B cell (primary cell): ENCODE results near the gene FUCA2. TPM values are rescaled to one million over a fixed set of nuclear protein-coding genes. Genes with fewer than 3 reads are reported as not detected.

Source experiments
- ATAC-seq: fragments of 200-7000 bp; cut with Tn5 transposase; one replicate; pipeline ENCODE4 v1.10.0; 2021; ENCODE audit warnings: low read depth, mild to moderate bottlenecking, moderate number of reproducible peaks, moderate library complexity
- CTCF ChIA-PET: fragments of 350-600 bp; sonication (Branson Sonifier 250); formaldehyde crosslinking; loops from one replicate; lab custom pipeline; 2021; ENCODE audit warnings: antibody characterized with exemption, inconsistent platforms; lab: Charles Lee
- POLR2A ChIA-PET: fragments of 350-600 bp; sonication (Branson Sonifier 250); formaldehyde crosslinking; loops from one replicate; lab custom pipeline; 2021; ENCODE audit warnings: antibody characterized with exemption; lab: Charles Lee
- DNase-seq: peaks from one replicate; pipeline ENCODE4 v3.0.0; 2013
- H2AFZ ChIP-seq: 2 replicates; pipeline ENCODE4 v1.6.1; 2012; ENCODE audit warnings: mild to moderate bottlenecking, low read depth, low read length; ENCODE audit not compliant: insufficient read depth, poor library complexity, severe bottlenecking
- H3K27ac ChIP-seq, 2 donors: 1 replicate in 1 of 2; 2 replicates in 1 of 2; pipeline ENCODE4 v1.5.1; 2012 to 2013; ENCODE audit warnings: low read length in 2 of 2, mild to moderate bottlenecking in 2 of 2, moderate library complexity in 1 of 2
- H3K27me3 ChIP-seq, 4 experiments: fragments of 200-600 bp in 1 of 4; sonication (generic) in 1 of 4; replicated peaks in 1 of 4; 1 replicate in 2 of 4; 2 replicates in 2 of 4; pipeline versions ENCODE4 v1.6.1 to v1.7.0; 2013 to 2016; ENCODE audit warnings: low read length in 3 of 4, mild to moderate bottlenecking in 2 of 4, mixed read lengths in 1 of 4, moderate library complexity in 1 of 4; ENCODE audit not compliant: insufficient read depth in 4 of 4, control insufficient read depth in 3 of 4; ENCODE audit errors: control extremely low read depth in 1 of 4
- H3K36me3 ChIP-seq, 2 experiments: replicated peaks in 1 of 2; 1 replicate in 1 of 2; 2 replicates in 1 of 2; pipeline versions ENCODE4 v1.6.1 to v1.7.1; 2013; ENCODE audit warnings: low read length in 1 of 2; ENCODE audit not compliant: insufficient read depth in 2 of 2, control insufficient read depth in 1 of 2; ENCODE audit errors: control extremely low read depth in 1 of 2, extremely low read depth in 1 of 2
- H3K4me1 ChIP-seq, 2 donors: fragments of 200-600 bp in 1 of 2; sonication (generic) in 1 of 2; 1 replicate in 1 of 2; 2 replicates in 1 of 2; pipeline versions ENCODE4 v1.5.1 to v1.6.1; 2013 to 2017; ENCODE audit warnings: low read length in 2 of 2; ENCODE audit not compliant: control insufficient read depth in 2 of 2, insufficient read depth in 2 of 2
- H3K4me2 ChIP-seq: replicated peaks from 2 replicates; pipeline ENCODE3; 2012; ENCODE audit warnings: mild to moderate bottlenecking, low read depth, low read length; ENCODE audit not compliant: poor library complexity, severe bottlenecking
- H3K4me3 ChIP-seq, 5 experiments: fragments of 200-600 bp in 1 of 5; sonication (generic) in 1 of 5; 1 replicate in 3 of 5; 2 replicates in 2 of 5; pipeline versions ENCODE4 v1.5.1 to v1.7.0; 2011 to 2016; ENCODE audit warnings: low read length in 4 of 5, mild to moderate bottlenecking in 4 of 5, low read depth in 2 of 5, control low read depth in 1 of 5, moderate library complexity in 1 of 5; ENCODE audit not compliant: insufficient read depth in 1 of 5; ENCODE audit errors: control extremely low read depth in 1 of 5, extremely low read depth in 1 of 5
- H3K79me2 ChIP-seq: fragments of 200-600 bp; sonication (generic); one replicate; pipeline ENCODE4 v1.6.0; 2016; ENCODE audit warnings: low read length; ENCODE audit not compliant: control insufficient read depth, insufficient read depth
- H3K9ac ChIP-seq: fragments of 200-600 bp; sonication (generic); 2 replicates; pipeline ENCODE4 v1.6.1; 2017; ENCODE audit warnings: mild to moderate bottlenecking, low read length, moderate library complexity
- H3K9me3 ChIP-seq, 3 donors: one replicate each; pipeline versions ENCODE4 v1.6.1 to v1.7.1; 2013; ENCODE audit warnings: low read length in 2 of 3; ENCODE audit not compliant: control insufficient read depth in 2 of 3, insufficient read depth in 1 of 3; ENCODE audit errors: control extremely low read depth in 1 of 3
- H4K20me1 ChIP-seq: 2 replicates; pipeline ENCODE4 v1.6.0; 2012; ENCODE audit warnings: mild to moderate bottlenecking, low read length; ENCODE audit not compliant: insufficient read depth, control insufficient read depth, poor library complexity, severe bottlenecking
- H3K27ac Mint-ChIP-seq: one replicate; pipeline ENCODE4 v1.8.0; 2021; ENCODE audit warnings: mixed read lengths
- H3K27me3 Mint-ChIP-seq: one replicate; pipeline ENCODE4 v1.8.0; 2021; ENCODE audit warnings: mixed read lengths
- H3K4me1 Mint-ChIP-seq: one replicate; pipeline ENCODE4 v1.8.0; 2021; ENCODE audit warnings: mixed read lengths
- H3K4me3 Mint-ChIP-seq: one replicate; pipeline ENCODE4 v1.8.0; 2021; ENCODE audit warnings: mixed read lengths
- H3K9me3 Mint-ChIP-seq: one replicate; pipeline ENCODE4 v1.8.0; 2022; ENCODE audit warnings: mixed read lengths; ENCODE audit not compliant: insufficient read depth
- EZH2 ChIP-seq: IDR thresholded peaks from 2 replicates; pipeline ENCODE4 v1.6.1; 2012; ENCODE audit warnings: borderline replicate concordance, low read depth, mild to moderate bottlenecking, moderate library complexity, low read length; ENCODE audit not compliant: insufficient read depth, poor library complexity, severe bottlenecking
- WGBS: methylation state at CpG from one replicate; pipeline ENCODE4 v1.1.5; 2013; ENCODE audit warnings: missing lambda C conversion rate; ENCODE audit not compliant: insufficient coverage; 5-methylcytosine and 5-hydroxymethylcytosine counted together
- intact Hi-C: fragments of 100-400 bp; cut with micrococcal nuclease; formaldehyde crosslinking; loops from one replicate; pipeline ENCODE4 v1.10.0; 2022
- polyA plus RNA-seq: library from polyadenylated mRNA; depleted of rRNA; stranded (reverse); fragments of >200 nt; gene quantifications from 2 replicates; pipeline ENCODE4 v1.2.3, GENCODE V29; 2012
- total RNA-seq, 2 donors: library from RNA; stranded (reverse); fragments of 120-200 nt in 1 of 2; gene quantifications; 1 replicate in 1 of 2; 2 replicates in 1 of 2; pipeline versions ENCODE4 v1.2.3 to v1.2.4, GENCODE V29; 2013 to 2022
- TF ChIP-seq, protein P1 (sequence below): fragments of 200-600 bp; IDR thresholded peaks from one replicate; pipeline ENCODE4 v1.8.0; 2022; ENCODE audit warnings: antibody characterized with exemption, mild to moderate bottlenecking

Gene FUCA2
- total and polyA plus RNA-seq, 2 donors (not counting 1 experiment from before 2014, with no cell fraction given): 3.6 to 8.3 TPM

DNA sequence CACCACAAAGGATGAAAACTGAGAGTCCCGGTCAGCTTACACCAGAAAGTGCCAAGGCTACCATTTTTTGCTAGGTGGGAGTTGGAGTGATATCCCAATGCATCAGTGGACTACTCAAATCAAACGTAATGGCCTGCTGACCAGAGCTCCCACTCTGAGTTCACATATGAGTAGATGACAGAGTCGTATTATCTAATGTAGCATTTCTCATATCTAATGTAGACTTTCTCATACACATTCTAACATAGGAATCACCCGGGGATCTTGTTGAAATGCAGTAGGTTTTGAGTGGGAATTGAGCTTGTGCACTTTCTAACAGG lies 38.4 kb upstream of the FUCA2 start:
- ChIA-PET POLR2A (no interaction called here), CTCF (no interaction called here)
- Histone ChIP-seq H4K20me1 (no peaks in the 10 kb centered on the region), H2AFZ (no peak overlapping the region), H3K79me2 (peaks cover 8% of the 10 kb centered on the region), H3K4me2 (no peak overlapping the region), H3K9me3 (no peaks in the 10 kb centered on the region), H3K4me1 (no peaks in the 10 kb centered on the region), H3K36me3 (no peaks in the 10 kb centered on the region), H3K4me3 (no peak overlapping the region), H3K9ac (no peak overlapping the region), H3K27me3 (no peaks in the 10 kb centered on the region), H3K27ac (no peak overlapping the region)
- TF ChIP-seq, protein P1, sequence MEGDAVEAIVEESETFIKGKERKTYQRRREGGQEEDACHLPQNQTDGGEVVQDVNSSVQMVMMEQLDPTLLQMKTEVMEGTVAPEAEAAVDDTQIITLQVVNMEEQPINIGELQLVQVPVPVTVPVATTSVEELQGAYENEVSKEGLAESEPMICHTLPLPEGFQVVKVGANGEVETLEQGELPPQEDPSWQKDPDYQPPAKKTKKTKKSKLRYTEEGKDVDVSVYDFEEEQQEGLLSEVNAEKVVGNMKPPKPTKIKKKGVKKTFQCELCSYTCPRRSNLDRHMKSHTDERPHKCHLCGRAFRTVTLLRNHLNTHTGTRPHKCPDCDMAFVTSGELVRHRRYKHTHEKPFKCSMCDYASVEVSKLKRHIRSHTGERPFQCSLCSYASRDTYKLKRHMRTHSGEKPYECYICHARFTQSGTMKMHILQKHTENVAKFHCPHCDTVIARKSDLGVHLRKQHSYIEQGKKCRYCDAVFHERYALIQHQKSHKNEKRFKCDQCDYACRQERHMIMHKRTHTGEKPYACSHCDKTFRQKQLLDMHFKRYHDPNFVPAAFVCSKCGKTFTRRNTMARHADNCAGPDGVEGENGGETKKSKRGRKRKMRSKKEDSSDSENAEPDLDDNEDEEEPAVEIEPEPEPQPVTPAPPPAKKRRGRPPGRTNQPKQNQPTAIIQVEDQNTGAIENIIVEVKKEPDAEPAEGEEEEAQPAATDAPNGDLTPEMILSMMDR: no peak
- TF ChIP-seq EZH2: no peak
- no peak for DNase-seq
- Mint-ChIP-seq H3K27me3 (no peaks in the 10 kb centered on the region), H3K4me3 (no peak overlapping the region), H3K27ac (no peak overlapping the region), H3K4me1 (peaks cover 3% of the 10 kb centered on the region), H3K9me3 (no peaks in the 10 kb centered on the region)
- WGBS: no CpG with 5 or more reads among the region's 4 CpGs
- ATAC-seq: no peak
- intact Hi-C loops: no loop called here

- no peak for DNase-seq
- H3K4me3 ChIP-seq: no peak overlapping the region
- H4K20me1 ChIP-seq: no peaks in the 10 kb centered on the region
Observed at GRCh38 chr6:143549221-143549948, 37.9 kb upstream of the FUCA2 start.

More at GRCh38 chr6:143549221-143549948, 37.9 kb upstream of the FUCA2 start:
- peaks cover 8% of the 10 kb centered on the region for H3K79me2 ChIP-seq
- WGBS: 94% methylated on average over 6 of the region's 7 CpGs
- no peak for TF ChIP-seq EZH2
- TF ChIP-seq, protein P1: no peak
- no peaks in the 10 kb centered on the region for H3K27me3 ChIP-seq
- no peak overlapping the region for H3K9ac ChIP-seq
- intact Hi-C loops: no loop called here
- Mint-ChIP-seq H3K4me1 (peaks cover 1% of the 10 kb centered on the region), H3K9me3 (no peaks in the 10 kb centered on the region), H3K27ac (no peak overlapping the region), H3K4me3 (no peak overlapping the region), H3K27me3 (no peaks in the 10 kb centered on the region)
- H3K27ac ChIP-seq: no peak overlapping the region
- H3K4me1 ChIP-seq: no peaks in the 10 kb centered on the region
- no peaks in the 10 kb centered on the region for H3K9me3 ChIP-seq
- no peak overlapping the region for H3K4me2 ChIP-seq
- H2AFZ ChIP-seq: no peak overlapping the region
- CTCF ChIA-PET: no interaction called here
- H3K36me3 ChIP-seq: no peaks in the 10 kb centered on the region
- POLR2A ChIA-PET: no interaction called here
- no peak for ATAC-seq
